HepG2 (cell line): ENCODE data around the gene GMCL2. TPM values are rescaled to one million over a fixed set of nuclear protein-coding genes. Genes with fewer than 3 reads are reported as not detected.

Experiments
- ATAC-seq: fragments of 200-7000 bp; cut with Tn5 transposase; 3 replicates; pipeline ENCODE4 v1.9.1; 2020; ENCODE audit warnings: mild to moderate bottlenecking, moderate library complexity
- BruUV-seq: library from RNA; stranded (reverse); fragments of 400-500 nt; replicated peaks from 2 replicates; lab custom pipeline; 2021; lab: Mats Ljungman, UMichigan
- CTCF ChIA-PET: fragments of 300-600 bp; formaldehyde crosslinking; extraction: SDS; loops from one replicate; lab custom pipeline; 2021; ENCODE audit warnings: low total read pairs, inconsistent platforms, low intra/inter-chr PET ratio; lab: Yijun Ruan, JAX
- POLR2A ChIA-PET: fragments of 350-600 bp; sonication (Branson Sonifier 250); formaldehyde crosslinking; loops from one replicate; lab custom pipeline; 2020; ENCODE audit warnings: antibody characterized with exemption, inconsistent platforms; lab: Yijun Ruan, JAX
- DNase-seq: peaks from one replicate; pipeline ENCODE4 v3.0.0-alpha.2; 2015; ENCODE audit warnings: low spot score
- FAIRE-seq: peaks from 3 replicates; lab custom pipeline; 2011; peaks lifted over from hg19 to GRCh38; lab: Jason Lieb, UNC
- H2AFZ ChIP-seq: one replicate; pipeline ENCODE4 v1.6.1; 2011; ENCODE audit warnings: low read length, inconsistent platforms
- H3K27ac ChIP-seq: fragments of 300-600 bp; 3 replicates; pipeline ENCODE4 v1.8.0; 2011; ENCODE audit warnings: mixed run types, mild to moderate bottlenecking, mixed read lengths, low read length, inconsistent platforms; ENCODE audit not compliant: insufficient read depth; ENCODE audit errors: extremely low read length
- H3K27me3 ChIP-seq, 2 experiments: fragments of 200-600 bp in 1 of 2; 2 replicates in 1 of 2; 3 replicates in 1 of 2; pipeline versions ENCODE4 v1.6.0 to v1.8.0; 2011; ENCODE audit warnings: low read length in 2 of 2, mild to moderate bottlenecking in 2 of 2, moderate library complexity in 2 of 2, inconsistent platforms in 1 of 2; ENCODE audit not compliant: insufficient read depth in 2 of 2, control insufficient read depth in 1 of 2
- H3K36me3 ChIP-seq, 2 experiments: fragments of 200-600 bp in 1 of 2; replicated peaks in 1 of 2; 2 replicates in 1 of 2; 3 replicates in 1 of 2; pipeline versions ENCODE4 v1.5.1 to v1.8.0; 2011; ENCODE audit warnings: low read length in 2 of 2, inconsistent platforms in 1 of 2; ENCODE audit not compliant: insufficient read depth in 2 of 2, control insufficient read depth in 1 of 2
- H3K4me1 ChIP-seq: 2 replicates; pipeline ENCODE4 v1.5.1; 2012; ENCODE audit warnings: low read length, inconsistent platforms; ENCODE audit not compliant: insufficient read depth
- H3K4me2 ChIP-seq: 2 replicates; pipeline ENCODE4 v1.6.0; 2011; ENCODE audit warnings: low read depth, low read length, inconsistent platforms
- H3K4me3 ChIP-seq, 3 experiments: fragments of 200-600 bp in 1 of 3; sonication (generic), shearing (Covaris generic) in 1 of 3; replicated peaks in 1 of 3; 2 replicates each; pipeline ENCODE4 v1.5.1; 2011 to 2016; ENCODE audit warnings: low read length in 3 of 3, inconsistent platforms in 2 of 3, low read depth in 2 of 3, mild to moderate bottlenecking in 2 of 3, control low read depth in 1 of 3, mixed read lengths in 1 of 3; ENCODE audit not compliant: insufficient read depth in 1 of 3
- H3K79me2 ChIP-seq: one replicate; pipeline ENCODE4 v1.6.1; 2011; ENCODE audit warnings: low read length, inconsistent platforms; ENCODE audit not compliant: insufficient read depth
- H3K9ac ChIP-seq: 2 replicates; pipeline ENCODE4 v1.6.0; 2011; ENCODE audit warnings: mild to moderate bottlenecking, low read depth, low read length, inconsistent platforms; ENCODE audit not compliant: insufficient read depth
- H3K9me3 ChIP-seq: 2 replicates; pipeline ENCODE4 v1.5.1; 2012; ENCODE audit warnings: mild to moderate bottlenecking, low read length
- H4K20me1 ChIP-seq: 2 replicates; pipeline ENCODE4 v1.6.0; 2011; ENCODE audit warnings: inconsistent platforms, mild to moderate bottlenecking, low read length, moderate library complexity; ENCODE audit not compliant: insufficient read depth
- CTCF ChIP-seq: sonication (generic); formaldehyde crosslinking; IDR thresholded peaks from 2 replicates; pipeline ENCODE4 v1.5.0; 2020; ENCODE audit warnings: mild to moderate bottlenecking, missing genetic modification reagents, moderate library complexity
- NR2C2 ChIP-seq: sonication (generic); formaldehyde crosslinking; IDR thresholded peaks from 2 replicates; pipeline ENCODE4 v1.4.0; 2020; ENCODE audit warnings: missing genetic modification reagents, mild to moderate bottlenecking, moderate library complexity, borderline replicate concordance
- RXRA ChIP-seq: sonication (generic); formaldehyde crosslinking; IDR thresholded peaks from 2 replicates; pipeline ENCODE4 v1.5.1; 2020; ENCODE audit warnings: missing genetic modification reagents
- SNRNP70 ChIP-seq: fragments of 200-400 bp; formaldehyde crosslinking; IDR thresholded peaks from 2 replicates; pipeline ENCODE4 v1.6.1; 2017; ENCODE audit warnings: mild to moderate bottlenecking, low read depth, low read length, moderate library complexity
- STAG1 ChIP-seq: sonication (generic); formaldehyde crosslinking; IDR thresholded peaks from 2 replicates; pipeline ENCODE4 v1.4.0; 2020; ENCODE audit warnings: missing genetic modification reagents
- XRCC5 ChIP-seq: fragments of 200-400 bp; formaldehyde crosslinking; optimal IDR thresholded peaks from 2 replicates; pipeline ENCODE3; 2017; ENCODE audit warnings: mild to moderate bottlenecking, low read length
- WGBS: methylation state at CpG from one replicate; pipeline ENCODE4 v1.1.6; 2017; ENCODE audit warnings: low lambda C conversion rate; 5-methylcytosine and 5-hydroxymethylcytosine counted together
- in situ Hi-C: cut with HindIII; loops from 2 replicates; pipeline ENCODE4 v1.10.0; 2017; ENCODE audit warnings: low pct_unique_long_range_greater_than_20kb; ENCODE audit not compliant: extremely low pct_ligation_motif_present
- intact Hi-C: fragments of 100-400 bp; cut with micrococcal nuclease; formaldehyde crosslinking; loops from one replicate; pipeline ENCODE4 v1.10.0; 2022; ENCODE audit not compliant: unreplicated experiment
- polyA plus RNA-seq, 8 experiments: library from polyadenylated mRNA; depleted of rRNA in 3 of 8; stranded (reverse) in 7 of 8; unstranded in 1 of 8; fragments of >200 nt; fragmentation: Illumina TruSeq in 4 of 8; extraction: Trizol in 4 of 8; gene quantifications; 2 replicates each; pipeline versions ENCODE4 v1.2.1 to v1.2.3, GENCODE V29; 2011 to 2016; ENCODE audit warnings: low read depth in 4 of 8, missing spikeins in 1 of 8, mixed read lengths in 1 of 8; ENCODE audit not compliant: insufficient read depth in 1 of 8
- total RNA-seq, 5 experiments: library from RNA; depleted of rRNA; stranded (reverse); fragments of >200 nt; fragmentation: Illumina TruSeq; extraction: Trizol; gene quantifications; 2 replicates each; pipeline ENCODE4 v1.2.3, GENCODE V29; 2016; ENCODE audit warnings: low read depth in 1 of 5
- TF ChIP-seq, protein P1 (sequence below): sonication (generic); formaldehyde crosslinking; IDR thresholded peaks from 2 replicates; pipeline ENCODE4 v1.4.0; 2020; ENCODE audit warnings: missing genetic modification reagents, borderline replicate concordance

Gene GMCL2
- total and polyA plus RNA-seq, 2 of the 13 experiments (the other 11 are each of a cell fraction or from before 2014, with no cell fraction given) = 0.03 TPM; not detected in 1

GRCh38 chr5:178196986-178197385, 9.8 kb upstream of the GMCL2 start:
- Histone ChIP-seq H3K4me3 (no peak overlapping the region), H3K36me3 (no peaks in the 10 kb centered on the region), H3K4me2 (no peak overlapping the region), H4K20me1 (no peaks in the 10 kb centered on the region), H3K27me3 (peaks cover 0 to 29% of the 10 kb centered on the region in 2 experiments; a peak in 3 of 5 replicates), H3K9ac (no peak overlapping the region), H3K79me2 (no peaks in the 10 kb centered on the region), H3K4me1 (peaks cover 17% of the 10 kb centered on the region), H3K27ac (no peak overlapping the region), H2AFZ (no peak overlapping the region), H3K9me3 (no peaks in the 10 kb centered on the region)
- no TSS peak for BruUV-seq
- intact Hi-C loops = no loop called here
- TF ChIP-seq STAG1 (CRISPR knock-in tag) (peak; percentile 48), SNRNP70 (no peak), NR2C2 (no peak), XRCC5 (peak; percentile 15), RXRA (CRISPR knock-in tag) (peak; percentile 51; the same call in 1 of the 2 replicates), CTCF (CRISPR knock-in tag) (peak; percentile 70)
- TF ChIP-seq, protein P1, sequence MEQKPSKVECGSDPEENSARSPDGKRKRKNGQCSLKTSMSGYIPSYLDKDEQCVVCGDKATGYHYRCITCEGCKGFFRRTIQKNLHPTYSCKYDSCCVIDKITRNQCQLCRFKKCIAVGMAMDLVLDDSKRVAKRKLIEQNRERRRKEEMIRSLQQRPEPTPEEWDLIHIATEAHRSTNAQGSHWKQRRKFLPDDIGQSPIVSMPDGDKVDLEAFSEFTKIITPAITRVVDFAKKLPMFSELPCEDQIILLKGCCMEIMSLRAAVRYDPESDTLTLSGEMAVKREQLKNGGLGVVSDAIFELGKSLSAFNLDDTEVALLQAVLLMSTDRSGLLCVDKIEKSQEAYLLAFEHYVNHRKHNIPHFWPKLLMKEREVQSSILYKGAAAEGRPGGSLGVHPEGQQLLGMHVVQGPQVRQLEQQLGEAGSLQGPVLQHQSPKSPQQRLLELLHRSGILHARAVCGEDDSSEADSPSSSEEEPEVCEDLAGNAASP (CRISPR knock-in tag) = peak; percentile 78; the same call in 1 of the 2 replicates
- no peak for FAIRE-seq
- peak; percentile 78 for ATAC-seq
- peak; percentile 23 for DNase-seq
- WGBS = 63% methylated on average over 7 of the region's 8 CpGs
- in situ Hi-C loops = no loop called here
- ChIA-PET POLR2A (interaction anchor here (0.9 kb wide), 1 partner anchor 54 kb away, joined by 3 read pairs; no protein-coding TSS in a partner anchor), CTCF (no interaction called here)
